ENCODE data around the gene NPAS3.

NPAS3 gene

DNA sequence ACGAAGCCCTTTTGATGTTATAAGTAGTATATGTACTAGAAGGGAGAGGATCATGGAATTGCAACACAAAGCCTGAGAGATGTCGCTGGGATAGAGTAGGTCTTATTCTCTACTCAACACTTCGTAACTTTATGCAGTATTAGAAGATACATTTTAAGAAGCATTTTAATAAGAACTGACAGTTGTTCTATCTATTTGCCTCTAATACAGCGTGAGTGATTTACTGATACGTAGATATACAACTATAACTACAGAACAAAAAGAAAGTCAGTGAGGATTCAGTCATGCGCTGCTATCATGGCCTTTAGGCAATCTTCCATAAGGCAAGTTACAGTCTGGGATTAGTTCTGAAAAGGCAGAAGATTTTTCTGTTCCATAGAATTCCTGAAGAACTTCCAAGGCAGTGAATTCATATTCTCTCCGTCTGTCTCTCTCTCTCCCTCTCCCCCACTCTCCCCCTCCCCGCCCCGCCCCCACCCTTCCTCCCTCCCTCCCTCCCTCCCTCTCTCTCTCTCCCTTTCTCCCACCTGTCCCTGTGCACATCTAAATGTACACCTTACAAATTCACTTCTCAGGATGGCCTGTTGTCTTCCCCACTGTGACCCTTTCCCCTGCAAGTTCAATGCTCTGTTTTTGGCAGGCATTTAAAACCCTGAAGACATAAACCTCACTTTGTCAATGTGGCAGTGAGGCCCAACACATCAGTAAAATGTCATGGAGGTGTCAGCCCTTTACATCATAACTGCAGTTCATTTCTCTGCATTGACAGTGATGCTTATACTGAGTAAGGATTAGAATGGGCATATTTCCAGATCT lies 541.6 kb downstream of the NPAS3 start:
- no peak for DNase-seq (ENCODE audit: low read depth in 3 of 3)

GRCh38 chr14:33480887-33481184 lies 542.2 kb downstream of the NPAS3 start:
- DNase-seq (ENCODE audit: low read depth in 3 of 3), result no peak

- DNase-seq (ENCODE audit: low read depth in 3 of 3), result no peak
Measured at GRCh38 chr14:33483110-33483509, 544.4 kb downstream of the NPAS3 start.

- no peak for DNase-seq (ENCODE audit: low read depth in 3 of 3)
Measured at GRCh38 chr14:33483541-33483940, 544.9 kb downstream of the NPAS3 start.

GRCh38 chr14:33484264-33484663 lies 545.6 kb downstream of the NPAS3 start:
- no peak for DNase-seq (ENCODE audit: low read depth in 3 of 3)

DNA sequence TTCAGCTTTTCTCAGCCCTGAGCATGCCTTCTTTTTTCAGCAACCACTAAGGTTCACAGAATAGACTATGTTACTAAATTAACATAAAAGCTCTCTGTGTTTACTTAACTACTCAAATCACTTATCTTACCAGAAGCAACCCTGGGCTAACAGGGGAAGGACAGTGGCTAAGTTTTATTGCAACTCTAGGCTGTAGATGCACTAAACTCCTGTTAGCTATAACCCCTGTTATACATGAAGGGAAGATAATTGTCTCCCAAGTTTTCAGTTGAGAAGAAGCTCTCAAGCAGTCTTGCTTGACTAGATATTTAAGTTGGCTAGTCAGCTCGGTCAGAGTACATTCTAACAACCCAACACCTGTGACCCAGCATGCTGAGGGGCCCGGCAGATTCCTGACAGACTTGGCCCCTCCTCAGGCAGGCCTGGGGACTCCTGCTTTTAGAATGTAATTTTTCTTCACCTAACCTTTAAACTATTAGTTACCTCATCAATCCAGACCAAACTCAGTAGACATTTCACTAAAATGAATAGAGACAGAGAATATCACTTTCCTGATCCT lies 547.7 kb downstream of the NPAS3 start:
- no peak for DNase-seq (ENCODE audit: low read depth in 3 of 3)

DNA sequence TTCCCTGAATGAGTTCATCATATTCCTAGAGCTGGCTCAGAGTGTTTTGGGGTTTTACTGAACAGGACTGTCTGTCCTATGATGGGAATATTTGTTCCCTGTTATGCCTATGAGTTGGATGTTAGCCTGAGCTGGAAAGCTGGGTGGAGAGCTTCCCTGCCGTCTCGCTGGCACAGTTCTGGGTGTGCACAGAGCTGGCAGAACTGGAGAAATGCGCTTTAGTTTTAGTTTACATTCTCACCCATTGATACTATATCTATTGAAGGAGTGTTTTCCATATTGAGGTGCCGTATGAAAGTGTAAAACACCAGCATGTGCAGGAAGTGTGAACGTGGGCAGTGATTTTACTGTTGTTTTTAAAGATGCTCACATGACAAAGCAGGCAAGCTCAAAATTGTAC lies 549.9 kb downstream of the NPAS3 start:
- no peak for DNase-seq (ENCODE audit: low read depth in 3 of 3)

DNA sequence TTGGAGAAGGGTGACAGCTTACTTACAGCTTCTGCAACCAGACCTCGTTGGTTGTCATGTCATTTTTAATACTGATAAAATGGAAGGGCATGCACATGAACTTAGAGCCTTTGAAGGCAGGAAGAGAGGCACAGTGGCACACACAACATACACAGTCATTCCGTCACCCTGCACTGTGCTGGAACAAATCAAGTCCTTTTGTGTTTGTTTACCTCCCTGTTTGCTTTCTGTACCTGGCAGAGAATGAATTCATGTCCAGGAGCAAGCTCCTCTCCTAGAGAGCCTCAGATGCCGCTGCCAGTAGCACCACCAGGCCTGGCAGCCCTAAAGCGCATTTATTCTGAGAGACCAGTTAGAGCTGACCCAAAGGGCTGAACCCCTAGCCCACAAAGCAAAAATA lies 551.9 kb downstream of the NPAS3 start:
- DNase-seq (ENCODE audit: low read depth in 3 of 3), result no peak

DNA sequence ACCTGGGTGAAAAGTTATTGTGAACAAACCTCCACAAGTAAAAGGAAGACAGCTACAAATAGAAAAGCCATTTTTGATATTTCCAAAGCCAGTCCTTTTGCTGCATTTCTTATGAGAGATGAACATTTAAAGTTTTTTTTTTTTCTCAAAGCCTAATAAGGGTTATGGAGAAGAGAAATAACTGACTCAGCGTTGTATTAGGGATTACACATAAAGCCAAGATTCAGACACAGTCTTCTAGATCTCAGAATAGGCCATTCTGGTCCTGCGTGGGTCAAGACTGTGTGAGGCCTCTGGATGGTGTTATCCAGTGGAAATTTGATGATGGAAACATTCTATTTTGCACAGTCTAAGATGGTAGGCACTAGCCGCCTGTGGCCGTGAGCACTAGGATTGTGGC lies 552.4 kb downstream of the NPAS3 start:
- DNase-seq (ENCODE audit: low read depth in 3 of 3), result no peak

DNA sequence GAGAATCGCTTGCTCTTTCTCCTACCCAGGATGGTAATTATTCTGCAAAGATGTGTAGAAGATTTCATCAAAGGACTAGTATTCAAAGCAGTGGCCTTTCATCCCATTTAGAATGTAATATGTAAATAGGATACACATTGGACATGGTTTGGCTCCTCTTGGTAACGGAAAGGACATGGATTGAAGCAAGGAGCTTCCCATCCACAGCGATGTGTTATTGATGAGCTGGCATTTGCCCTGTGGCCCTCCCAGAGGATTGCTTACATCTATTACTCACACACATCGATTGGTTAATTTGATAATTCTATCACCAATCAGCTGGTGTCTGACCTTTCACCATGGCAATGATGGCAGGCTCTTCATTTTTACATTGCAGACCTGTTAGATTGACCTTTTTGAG lies 553.8 kb downstream of the NPAS3 start:
- no peak for DNase-seq (ENCODE audit: low read depth in 3 of 3)

- no peak for DNase-seq (ENCODE audit: low read depth in 3 of 3)
Measured at GRCh38 chr14:33493266-33493665, 554.6 kb downstream of the NPAS3 start.

DNA sequence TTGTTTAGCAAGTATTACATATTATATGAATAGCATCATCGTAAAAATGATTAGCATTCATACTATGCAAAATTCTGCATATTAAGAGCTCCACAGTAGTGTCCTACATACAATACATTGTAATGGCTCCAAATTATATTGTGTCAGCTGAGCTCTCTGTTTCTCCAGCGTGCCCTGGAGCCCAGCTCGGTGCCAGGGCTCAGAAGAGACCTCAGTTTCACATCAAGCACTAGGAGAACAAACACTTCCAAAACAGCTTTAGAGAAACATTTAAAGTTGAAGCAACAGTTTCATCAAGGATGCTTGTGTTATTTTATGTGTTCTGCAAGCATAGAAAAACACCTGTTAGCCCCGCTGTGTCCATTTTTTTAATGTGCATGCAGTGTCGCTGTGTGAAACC lies 555.3 kb downstream of the NPAS3 start:
- DNase-seq (ENCODE audit: low read depth in 3 of 3), result no peak

DNA sequence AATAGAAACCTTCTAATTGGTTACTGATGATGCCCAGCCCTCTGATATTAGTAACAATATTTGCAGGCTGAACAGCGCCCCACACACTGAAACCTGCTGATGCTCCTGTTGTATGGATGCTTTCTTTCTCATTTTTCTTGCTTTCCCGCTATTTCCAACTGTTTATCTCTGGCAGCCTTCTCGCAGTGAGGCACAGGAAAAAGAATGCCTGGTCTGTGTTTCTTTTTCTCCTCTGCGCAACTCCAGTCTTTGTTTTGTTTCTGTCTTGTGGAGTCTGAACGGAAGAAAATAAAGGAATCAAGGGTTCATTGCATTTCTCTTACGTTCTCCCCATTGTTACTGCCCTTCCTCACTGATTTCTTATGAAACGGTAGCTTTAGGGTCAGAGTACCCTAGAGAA lies 561.0 kb downstream of the NPAS3 start:
- DNase-seq (ENCODE audit: low read depth in 3 of 3), result no peak

DNA sequence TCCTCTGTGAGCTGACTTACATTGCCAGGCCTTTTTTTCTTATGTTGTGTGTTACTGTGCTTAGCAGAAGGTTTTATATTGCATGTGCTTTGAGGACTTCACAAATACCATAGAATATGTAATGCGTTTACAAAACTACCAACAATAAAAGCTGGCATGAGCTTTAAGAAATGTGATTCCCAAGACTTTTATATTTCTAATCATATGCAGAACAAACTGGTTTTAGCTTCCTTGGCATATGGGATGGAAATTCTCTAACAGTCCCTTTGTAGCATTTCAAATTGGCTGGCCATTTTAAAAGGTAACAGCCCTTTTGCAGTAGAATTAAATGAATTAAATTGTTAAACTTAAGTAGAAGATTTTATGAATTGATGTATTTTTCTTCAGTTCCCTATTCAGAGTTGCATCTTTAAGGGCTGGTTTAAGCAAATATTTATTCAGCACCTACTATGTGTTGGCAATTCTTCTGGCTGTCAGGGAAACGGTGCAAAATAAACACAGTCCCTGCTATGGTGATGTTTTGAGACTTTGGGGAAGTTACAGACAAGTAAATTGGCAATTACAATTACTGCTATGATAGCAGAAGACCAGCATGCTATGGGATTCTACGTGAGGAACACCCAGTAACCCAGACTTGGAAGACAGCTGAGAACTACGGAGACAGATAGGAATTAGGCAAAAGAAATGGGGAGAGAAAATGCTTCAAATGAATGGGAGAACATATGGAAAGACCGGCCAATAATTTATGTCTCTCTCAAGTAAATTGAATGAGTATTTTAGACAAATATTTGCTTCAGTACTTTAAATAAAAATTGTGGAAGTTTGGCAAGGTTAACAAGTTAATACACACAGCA lies 565.8 kb downstream of the NPAS3 start:
- no peak for DNase-seq (ENCODE audit: low read depth in 3 of 3)

DNA sequence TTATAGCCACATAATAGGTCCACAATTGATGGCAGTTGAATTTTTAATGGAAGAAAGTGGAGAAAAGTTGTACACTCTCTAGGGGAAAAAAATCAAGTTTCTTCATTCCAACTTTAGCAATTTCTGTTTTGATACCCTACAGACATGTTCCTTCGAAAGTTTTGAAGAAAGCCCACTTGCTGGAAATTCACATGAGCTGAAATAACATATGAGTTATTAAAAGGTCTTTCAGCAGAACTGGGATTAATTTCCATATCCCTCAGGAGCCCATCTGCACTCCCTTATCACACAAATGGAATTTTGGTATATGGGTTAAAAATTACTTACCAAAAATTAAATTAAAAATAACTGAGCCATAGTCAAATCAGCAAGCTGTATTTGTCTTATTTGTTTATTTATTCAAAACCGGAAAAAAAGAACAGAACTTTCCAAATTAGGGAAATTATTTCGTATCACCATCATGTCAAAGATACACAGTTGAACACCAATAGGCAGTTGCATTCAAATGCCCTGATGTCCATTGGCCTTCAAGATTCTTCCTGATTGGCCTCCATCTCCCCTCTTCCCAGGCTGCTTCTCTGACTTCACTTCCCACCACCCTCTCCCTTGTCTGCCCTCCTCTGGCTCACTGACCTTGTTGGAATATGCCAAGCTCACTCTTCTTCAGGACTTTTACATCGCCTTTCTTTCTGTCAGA lies 566.7 kb downstream of the NPAS3 start:
- DNase-seq (ENCODE audit: low read depth in 3 of 3), result no peak

- DNase-seq (ENCODE audit: low read depth in 3 of 3), result no peak
Measured at GRCh38 chr14:33505963-33506329, 567.3 kb downstream of the NPAS3 start.

- no peak for DNase-seq (ENCODE audit: low read depth in 3 of 3)
Measured at GRCh38 chr14:33508126-33509062, 569.7 kb downstream of the NPAS3 start.

GRCh38 chr14:33509454-33509853 lies 570.8 kb downstream of the NPAS3 start:
- DNase-seq (ENCODE audit: low read depth in 3 of 3), result no peak

DNA sequence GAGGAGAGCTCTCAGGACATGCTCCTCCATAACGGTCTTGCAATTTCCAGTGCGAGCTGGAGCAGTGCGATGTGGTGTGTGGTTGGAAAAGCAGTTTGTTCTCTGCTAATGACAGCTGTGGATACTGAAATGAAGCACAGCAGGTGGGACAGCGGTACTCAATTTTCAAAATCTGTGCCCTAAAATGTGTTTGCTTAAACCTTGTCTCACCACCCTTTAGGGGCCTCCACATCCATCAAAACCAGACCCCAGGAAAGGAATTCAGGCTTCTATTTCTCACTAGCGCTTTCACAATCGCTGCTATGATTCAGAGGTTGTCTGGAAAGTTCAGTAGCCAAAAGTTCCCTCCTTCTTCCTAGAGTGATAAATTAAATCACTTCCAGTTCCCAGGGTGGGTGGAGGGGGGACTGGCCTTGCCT lies 571.4 kb downstream of the NPAS3 start:
- no peak for DNase-seq (ENCODE audit: low read depth in 3 of 3)

DNA sequence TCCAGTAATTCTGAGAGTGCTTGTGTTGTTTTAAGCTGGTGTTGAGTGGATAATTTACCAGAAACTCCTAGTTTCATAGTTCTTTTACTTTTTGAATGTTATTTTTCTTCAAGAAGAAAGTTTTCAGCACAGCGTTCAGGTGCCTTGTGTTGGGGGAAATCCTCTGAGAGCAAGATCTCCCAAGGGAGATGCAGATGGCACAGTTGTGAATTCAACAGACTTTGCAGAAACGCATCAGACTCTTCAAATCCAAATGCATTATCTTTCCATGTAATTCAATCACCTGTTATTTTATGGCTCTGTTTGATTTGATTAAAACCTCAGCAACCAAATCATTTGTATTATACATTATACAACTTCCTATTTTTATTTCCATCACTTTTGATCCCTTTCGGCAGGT lies 572.3 kb downstream of the NPAS3 start:
- DNase-seq (ENCODE audit: low read depth in 3 of 3), result no peak

Data from stimulated activated CD4-positive, alpha-beta T cell treated with anti-CD3 and anti-CD28 coated beads, TNF-alpha, amount 100 ng/mL, for 4 hours (primary cell).